ENCODE measurements around the gene LRRC40. TPM values are rescaled to one million over a fixed set of nuclear protein-coding genes. Genes with fewer than 3 reads are reported as not detected.

The LRRC40 gene
- total RNA-seq, 1 donor from 2014 or later, result 9.1 TPM

DNA sequence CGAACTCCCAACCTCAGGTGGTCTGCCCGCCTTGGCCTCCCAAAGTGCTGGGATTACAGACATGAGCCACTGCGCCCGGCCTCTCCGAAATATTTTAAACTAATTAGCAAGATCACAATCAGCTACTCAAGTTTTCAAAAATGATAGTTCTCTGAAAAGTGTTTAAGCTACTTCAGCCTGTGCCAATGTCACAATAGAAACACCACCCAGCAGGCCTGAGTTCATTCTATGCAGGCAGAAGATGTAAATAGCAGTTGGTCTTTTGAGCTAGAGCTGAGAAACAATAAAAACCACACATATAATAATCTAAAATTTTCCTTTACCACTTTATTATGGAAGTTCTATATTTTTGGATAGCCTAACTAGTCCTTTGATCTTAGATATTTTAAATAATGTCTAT lies 96.1 kb downstream of the LRRC40 start:
- intact Hi-C loops (cut with DNase I), result no loop called here
- H3K36me3 ChIP-seq, result no peaks in the 10 kb centered on the region
- no peak for TF ChIP-seq POLR2AphosphoS5 (IDR thresholded peaks at IDR 0.05; ENCODE audit: insufficient read depth in 1 of 2, low read depth in 1 of 2)
- H3K4me1 ChIP-seq, result no peaks in the 10 kb centered on the region
- no peaks in the 10 kb centered on the region for H3K9me3 ChIP-seq
- no peaks in the 10 kb centered on the region for H3K27me3 ChIP-seq
- no peak for DNase-seq (ENCODE audit: extremely low spot score in 2 of 2)
- H3K27ac ChIP-seq, result no peak overlapping the region
- no peak overlapping the region for H3K4me3 ChIP-seq

GRCh38 chr1:70103770-70104169 lies 101.6 kb downstream of the LRRC40 start:
- no peak overlapping the region for H3K27ac ChIP-seq
- intact Hi-C loops (cut with DNase I), result no loop called here
- H3K4me3 ChIP-seq, result no peak overlapping the region
- no peaks in the 10 kb centered on the region for H3K9me3 ChIP-seq
- no peaks in the 10 kb centered on the region for H3K36me3 ChIP-seq
- H3K4me1 ChIP-seq, result no peaks in the 10 kb centered on the region
- H3K27me3 ChIP-seq, result no peaks in the 10 kb centered on the region
- DNase-seq (ENCODE audit: extremely low spot score in 2 of 2), result no peak
- TF ChIP-seq POLR2A (IDR thresholded peaks at IDR 0.05) (no peak), CTCF (IDR thresholded peaks at IDR 0.05) (no peak), POLR2AphosphoS5 (IDR thresholded peaks at IDR 0.05; ENCODE audit: insufficient read depth in 1 of 2, low read depth in 1 of 2) (no peak)

DNA sequence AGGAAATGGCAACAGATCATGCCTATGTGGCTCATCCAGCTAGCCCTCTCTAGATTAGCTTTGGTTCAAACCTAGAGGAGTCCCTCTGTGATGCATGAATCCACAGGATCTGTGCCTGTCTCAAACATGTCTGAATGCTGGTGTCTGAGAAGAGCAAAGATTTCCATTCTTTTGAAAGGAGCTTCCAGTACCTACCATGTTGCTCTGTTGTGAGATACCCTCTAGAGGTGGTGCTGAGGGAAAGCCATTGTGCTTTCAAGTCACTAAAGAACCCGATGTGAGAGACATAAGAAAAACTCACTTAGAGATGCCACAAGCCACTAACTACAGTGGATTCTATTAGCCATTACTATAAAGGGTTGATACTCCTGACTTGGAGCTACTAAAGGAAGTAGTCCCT lies 103.6 kb downstream of the LRRC40 start:
- intact Hi-C loops (cut with DNase I), result no loop called here
- Histone ChIP-seq H3K27ac (no peak overlapping the region), H3K36me3 (no peaks in the 10 kb centered on the region), H3K4me1 (no peaks in the 10 kb centered on the region), H3K4me3 (no peak overlapping the region), H3K27me3 (no peaks in the 10 kb centered on the region), H3K9me3 (no peaks in the 10 kb centered on the region)
- DNase-seq (ENCODE audit: extremely low spot score in 2 of 2), result no peak
- no peak for TF ChIP-seq CTCF (IDR thresholded peaks at IDR 0.05)
- no peak for TF ChIP-seq POLR2AphosphoS5 (IDR thresholded peaks at IDR 0.05; ENCODE audit: insufficient read depth in 1 of 2, low read depth in 1 of 2)
- no peak for TF ChIP-seq POLR2A (IDR thresholded peaks at IDR 0.05)

DNA sequence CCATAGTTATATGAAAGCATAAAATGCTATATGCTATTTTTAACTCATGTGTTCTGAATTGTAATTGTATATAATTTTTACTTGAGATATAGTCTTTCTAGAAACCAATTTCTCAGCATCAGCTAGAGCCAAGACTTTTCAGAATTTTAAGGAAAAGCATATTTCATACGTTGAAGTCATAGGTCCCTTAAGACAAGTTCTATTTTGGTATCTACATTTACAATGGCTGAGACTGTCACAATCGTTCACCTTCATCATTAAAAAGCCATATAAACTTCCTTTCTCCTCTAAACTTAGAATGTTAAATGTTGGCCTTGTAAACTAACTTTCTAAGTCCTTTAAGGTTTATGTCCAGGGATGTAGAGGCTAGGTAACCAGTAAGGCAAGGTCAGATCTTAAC lies 104.1 kb downstream of the LRRC40 start:
- H3K27me3 ChIP-seq, result no peaks in the 10 kb centered on the region

More for the DNA sequence above, 104.1 kb downstream of the LRRC40 start:
- Histone ChIP-seq H3K4me1 (no peaks in the 10 kb centered on the region), H3K36me3 (no peaks in the 10 kb centered on the region), H3K9me3 (no peaks in the 10 kb centered on the region), H3K27ac (no peak overlapping the region), H3K4me3 (no peak overlapping the region)
- intact Hi-C loops (cut with DNase I), result no loop called here
- DNase-seq (ENCODE audit: extremely low spot score in 2 of 2), result no peak
- no peak for TF ChIP-seq POLR2A (IDR thresholded peaks at IDR 0.05)
- no peak for TF ChIP-seq POLR2AphosphoS5 (IDR thresholded peaks at IDR 0.05; ENCODE audit: insufficient read depth in 1 of 2, low read depth in 1 of 2)
- no peak for TF ChIP-seq CTCF (IDR thresholded peaks at IDR 0.05)

Small RNAs within 50 kb of the gene (small RNA-seq; reads per million reads assigned to genes)
- not detected for gene RN7SL242P

Other genes with a start within 250 kb of the LRRC40 start
- 186 TPM for gene SRSF11, start 15.8 kb upstream of the LRRC40 start, total RNA-seq
- gene ANKRD13C, start 149.1 kb upstream of the LRRC40 start, total RNA-seq, result 27.3 TPM
- gene CTH, start 205.7 kb upstream of the LRRC40 start, total RNA-seq, result 4.2 TPM